ENCODE data around the gene ANKRD12.
"Not testable (repeated sequence)": the region's sequence is repeated elsewhere in the genome, so short reads cannot be mapped to it uniquely, and the experiment has no call there.

Gene ANKRD12

DNA sequence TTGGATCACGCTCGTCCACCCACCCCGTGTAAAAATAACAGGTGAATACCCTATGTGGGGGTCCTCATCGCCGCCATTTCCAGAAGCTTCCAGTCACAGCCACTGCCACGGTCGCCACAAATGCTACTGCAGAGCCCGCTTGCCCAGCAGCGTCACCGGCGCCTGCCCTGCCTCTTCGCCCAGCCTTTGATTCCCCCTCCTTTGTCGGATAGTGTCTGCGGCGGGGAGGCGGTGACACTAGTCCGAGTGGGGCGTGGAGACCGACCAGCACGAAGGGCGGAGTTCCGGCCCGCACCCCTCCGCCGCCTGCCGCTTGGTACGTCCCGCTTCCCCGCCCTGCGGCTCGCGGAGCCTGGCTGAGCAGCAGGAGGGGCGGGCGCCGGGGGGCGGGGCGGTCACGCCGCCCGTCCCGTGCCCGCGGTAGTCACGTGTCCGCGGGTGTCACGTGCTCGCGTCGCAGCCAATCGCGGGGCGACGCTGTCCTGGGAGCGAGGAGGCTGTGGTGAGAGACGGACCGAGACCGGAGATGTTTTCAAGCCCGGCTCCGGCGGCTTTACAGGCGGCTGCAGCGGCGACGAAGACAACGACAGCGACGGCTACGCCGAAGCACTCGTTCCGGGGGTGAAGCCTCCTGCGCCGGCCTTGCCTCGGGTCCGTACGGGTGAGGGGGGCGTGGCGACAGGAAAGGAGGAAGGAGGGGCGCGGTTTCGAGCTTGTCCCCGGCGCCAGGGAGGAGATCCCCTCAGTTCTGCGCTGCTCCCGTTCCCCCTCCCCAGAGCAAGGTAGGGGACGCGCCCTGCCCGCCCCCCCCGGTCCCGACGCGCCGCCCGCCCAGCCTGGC lies at the start of gene ANKRD12:
Gene ANKRD12, plus strand, starts transcription at position 467 of the 841 bp plus-strand sequence. CDS start 45,652 bp downstream, outside the sequence.
- DNase-seq (ENCODE audit: low read depth, low spot score), result peak; percentile 98

DNA sequence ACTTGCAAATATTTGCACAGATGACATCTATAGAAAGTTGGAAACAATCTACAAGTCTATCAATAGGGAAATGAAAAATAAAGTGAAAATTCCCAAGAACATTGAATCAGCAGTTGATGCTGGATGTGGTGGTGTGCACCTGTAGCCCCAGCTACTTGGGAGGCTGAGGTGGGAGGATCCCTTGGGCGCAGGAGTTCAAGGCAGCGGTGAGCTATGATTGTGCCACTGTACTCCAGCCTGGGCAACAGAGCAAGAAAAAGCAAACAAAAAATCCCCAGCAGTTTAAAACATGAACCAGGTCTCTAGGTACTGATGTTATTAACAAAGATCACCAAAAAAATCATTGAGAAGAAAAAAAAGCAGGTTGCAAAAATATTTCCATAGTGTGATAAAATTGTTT lies 49.4 kb upstream of the ANKRD12 start:
- no peak for DNase-seq (ENCODE audit: low read depth, low spot score)

DNA sequence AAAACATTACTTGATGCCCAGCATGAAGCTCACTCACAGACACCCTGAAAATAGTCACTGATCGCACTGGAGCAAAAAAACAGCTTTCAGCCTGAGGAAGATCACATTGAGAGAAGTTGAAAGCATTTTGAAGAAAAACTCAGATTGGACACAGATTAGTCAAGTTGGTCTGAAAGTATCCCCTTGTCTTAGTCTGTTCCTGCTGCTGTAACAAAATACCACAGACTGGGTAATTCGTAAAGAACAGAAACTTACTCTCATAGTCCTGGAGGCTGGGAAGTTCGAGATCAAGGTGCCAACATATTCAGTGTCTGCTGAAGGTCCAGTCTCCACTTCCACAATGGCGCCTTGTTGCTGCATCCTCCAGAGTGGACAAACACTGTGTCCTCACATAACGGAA lies 48.3 kb upstream of the ANKRD12 start:
- DNase-seq (ENCODE audit: low read depth, low spot score), result no peak

DNA sequence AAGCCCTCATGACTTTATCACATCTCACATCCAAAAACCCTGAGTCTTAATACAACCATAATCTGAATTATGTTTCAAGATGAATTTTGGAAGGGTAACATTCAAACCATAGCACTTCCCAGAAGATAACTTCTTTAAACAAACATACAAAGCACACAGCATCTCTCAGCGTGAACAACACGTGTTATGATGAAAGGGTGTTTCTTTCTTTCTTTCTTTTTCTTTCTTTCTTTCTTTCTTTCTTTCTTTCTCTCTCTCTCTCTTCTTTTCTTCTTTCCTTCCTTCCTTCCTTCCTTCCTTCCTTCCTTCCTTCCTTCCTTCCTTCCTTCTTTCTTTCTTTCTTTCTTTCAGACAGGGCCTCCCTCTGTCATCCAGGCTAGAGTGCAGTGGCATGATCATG lies 47.9 kb upstream of the ANKRD12 start:
- DNase-seq (ENCODE audit: low read depth, low spot score), result not testable (repeated sequence)

DNA sequence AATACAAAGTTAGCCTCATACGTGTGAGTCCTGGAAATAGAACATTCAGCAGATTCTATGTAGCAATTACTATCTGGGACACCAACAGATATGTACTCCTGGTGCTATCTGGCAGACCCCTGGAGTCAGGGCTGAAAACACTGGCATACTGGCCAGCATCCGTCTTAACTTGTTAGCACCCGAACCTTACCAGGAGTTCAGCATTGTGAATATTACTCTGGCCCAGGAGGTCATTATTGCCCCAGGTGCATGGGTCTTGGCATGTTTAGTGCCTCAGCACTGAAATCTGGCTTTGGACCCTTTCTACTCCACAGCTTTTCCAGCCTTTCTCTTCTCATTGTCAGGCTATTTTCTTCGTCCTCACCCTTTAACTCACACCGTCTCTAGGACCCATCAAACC lies 46.0 kb upstream of the ANKRD12 start:
- no peak for DNase-seq (ENCODE audit: low read depth, low spot score)

DNA sequence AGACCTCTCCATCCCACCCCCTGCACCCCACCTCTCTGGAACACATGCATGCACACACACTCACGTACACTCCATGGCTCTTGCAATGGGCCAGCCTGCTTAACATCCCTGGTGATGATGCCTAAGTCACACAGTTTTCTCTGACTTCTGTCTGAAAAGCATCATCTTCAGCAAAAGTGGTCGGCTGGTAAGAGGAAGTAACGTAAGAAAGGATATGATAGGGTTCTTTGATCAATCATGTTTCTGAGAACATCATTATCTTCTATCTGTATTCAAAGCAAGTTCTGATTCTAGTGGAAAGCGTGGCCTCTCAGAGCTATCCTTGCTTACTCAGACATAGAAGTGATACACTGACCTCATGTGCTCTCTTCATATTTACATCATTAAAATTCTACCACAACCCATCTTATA lies 45.5 kb upstream of the ANKRD12 start:
- no peak for DNase-seq (ENCODE audit: low read depth, low spot score)

DNA sequence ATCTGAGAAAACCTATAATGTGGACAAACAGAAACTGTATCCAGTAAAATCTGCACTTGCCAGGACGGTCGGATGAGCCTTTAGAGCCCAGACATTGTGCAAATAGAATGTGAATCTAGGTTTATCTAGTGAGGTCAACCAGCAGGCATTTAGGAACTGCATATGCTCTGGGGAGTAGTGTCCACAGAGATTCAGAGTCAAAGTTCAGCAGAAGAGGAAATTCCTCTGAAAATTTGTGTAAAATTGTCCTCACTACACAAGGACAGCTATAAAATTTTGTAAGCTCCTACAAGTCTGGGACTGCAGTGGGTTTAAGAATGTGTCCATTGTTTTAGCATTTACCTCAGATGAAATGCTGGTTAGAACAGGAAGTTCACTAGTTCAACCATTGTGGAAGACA lies 43.9 kb upstream of the ANKRD12 start:
- no peak for DNase-seq (ENCODE audit: low read depth, low spot score)

DNA sequence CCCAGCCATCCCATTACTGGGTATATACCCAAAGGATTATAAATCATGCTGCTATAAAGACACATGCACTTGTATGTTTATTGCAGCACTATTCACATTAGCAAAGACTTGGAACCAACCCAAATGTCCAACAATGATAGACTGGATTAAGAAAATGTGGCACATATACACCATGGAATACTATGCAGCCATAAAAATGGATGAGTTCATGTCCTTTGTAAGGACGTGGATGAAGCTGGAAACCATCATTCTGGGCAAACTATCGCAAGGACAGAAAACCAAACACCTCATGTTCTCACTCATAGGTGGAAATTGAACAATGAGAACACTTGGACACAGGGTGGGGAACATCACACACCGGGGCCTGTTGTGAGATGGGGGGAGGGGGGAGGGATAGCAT lies 43.5 kb upstream of the ANKRD12 start:
- DNase-seq (ENCODE audit: low read depth, low spot score), result not testable (repeated sequence)

DNA sequence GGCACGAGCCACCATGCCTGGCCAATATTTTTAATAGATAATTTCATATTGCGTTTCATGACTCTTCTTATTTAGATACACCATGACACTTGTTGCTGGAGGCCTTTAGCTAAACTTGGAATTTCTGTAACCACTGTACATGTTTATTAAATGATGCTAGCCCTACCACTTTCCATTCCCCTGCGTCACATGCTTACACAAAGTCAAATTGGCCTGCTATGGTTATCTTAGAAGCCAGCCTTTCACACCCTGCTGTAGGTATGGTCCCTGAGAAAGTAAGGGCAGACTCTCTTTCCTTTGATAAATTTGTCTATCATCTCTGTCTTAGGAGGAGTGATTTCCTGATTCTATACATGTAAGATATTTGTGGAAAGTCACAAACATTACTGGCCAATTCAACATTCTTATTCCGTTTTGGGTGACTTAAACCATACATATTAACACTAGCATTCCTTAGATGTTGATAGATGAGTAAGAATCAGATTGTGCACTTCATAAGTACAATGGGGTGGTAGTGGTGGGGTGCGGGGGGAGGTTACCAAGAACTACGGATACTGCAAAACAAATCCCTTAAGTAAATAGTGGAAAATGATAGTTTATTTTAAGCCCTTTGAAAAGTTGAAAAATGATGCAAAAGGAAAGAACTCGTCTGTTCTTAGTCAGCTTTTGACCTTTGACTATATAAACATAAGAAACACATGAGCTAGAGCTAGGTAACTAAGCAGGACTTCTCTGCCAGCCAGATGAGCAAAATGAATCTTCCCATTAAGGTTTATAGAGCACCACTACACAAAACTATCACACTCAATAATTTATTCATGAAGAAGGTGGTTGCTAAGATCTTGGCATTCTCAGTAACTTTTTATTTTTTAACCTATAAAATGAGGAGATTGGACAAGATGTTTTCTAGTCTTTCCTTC lies 42.0 kb upstream of the ANKRD12 start:
- no peak for DNase-seq (ENCODE audit: low read depth, low spot score)

DNA sequence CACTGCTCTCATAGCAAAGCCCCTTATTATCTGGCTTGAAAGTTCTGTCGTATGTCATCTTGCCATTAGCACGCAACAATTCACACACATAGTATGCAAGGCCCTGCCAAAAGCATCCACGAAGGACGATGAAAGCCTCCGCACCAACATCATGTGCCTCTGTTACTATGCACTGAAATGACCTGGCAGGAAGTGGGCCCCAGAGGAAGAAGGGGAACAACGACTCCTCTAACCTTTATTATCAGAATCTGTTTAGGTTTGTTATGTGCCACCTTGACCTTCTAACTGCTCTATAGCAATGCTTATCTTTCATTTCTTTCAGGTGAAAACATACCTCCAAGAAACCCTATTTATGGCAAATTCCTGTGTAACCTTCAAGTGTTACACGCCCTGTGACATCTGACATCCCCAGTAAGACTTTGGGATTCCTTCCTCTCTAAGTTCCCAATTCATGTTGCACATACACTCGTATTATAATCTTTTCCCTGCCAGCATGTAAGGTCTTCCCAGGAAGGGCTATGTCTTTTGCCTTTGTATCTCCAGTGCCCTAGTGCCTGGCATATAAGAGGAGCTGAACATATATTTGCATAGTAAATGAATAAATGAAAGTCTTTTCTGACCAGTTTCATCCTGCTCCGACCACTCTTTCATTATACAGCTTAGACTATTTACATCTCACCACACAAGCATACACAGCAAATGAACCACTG lies 41.1 kb upstream of the ANKRD12 start:
- no peak for DNase-seq (ENCODE audit: low read depth, low spot score)

DNA sequence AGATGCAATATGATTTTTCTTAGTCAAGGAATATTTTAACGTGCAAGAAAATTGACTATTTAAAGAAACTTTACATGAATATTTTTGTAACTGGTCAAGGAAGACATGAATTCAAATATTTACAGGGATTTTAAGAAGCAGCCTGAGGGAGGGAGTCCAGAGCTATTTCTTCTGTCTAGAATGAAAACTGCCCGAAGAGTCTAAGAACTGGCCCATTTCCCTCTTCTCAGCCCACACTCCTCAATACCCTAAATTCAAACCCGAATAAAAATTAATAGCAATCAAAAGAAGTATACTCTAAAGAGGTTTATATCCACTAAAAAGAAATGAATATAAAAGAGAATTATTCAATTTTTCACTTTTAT lies 40.6 kb upstream of the ANKRD12 start:
- no peak for DNase-seq (ENCODE audit: low read depth, low spot score)

DNA sequence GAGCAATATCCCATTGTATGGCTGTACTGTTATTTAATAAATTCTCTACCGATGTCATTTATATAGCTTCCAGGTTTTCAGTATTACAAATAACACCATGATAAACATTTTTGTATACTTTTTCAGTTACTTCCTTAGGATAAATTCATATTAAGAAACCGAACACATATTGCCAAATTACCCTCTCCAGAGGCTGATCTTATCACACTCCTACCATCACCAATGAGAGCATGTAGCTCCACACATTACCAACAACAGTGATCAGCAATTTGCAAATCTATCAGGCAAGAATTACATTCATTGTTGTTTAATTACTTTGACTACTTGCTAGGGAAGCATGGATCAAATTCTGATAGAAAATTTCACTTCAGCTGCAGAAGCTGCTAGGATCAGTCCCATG lies 39.9 kb upstream of the ANKRD12 start:
- no peak for DNase-seq (ENCODE audit: low read depth, low spot score)

DNA sequence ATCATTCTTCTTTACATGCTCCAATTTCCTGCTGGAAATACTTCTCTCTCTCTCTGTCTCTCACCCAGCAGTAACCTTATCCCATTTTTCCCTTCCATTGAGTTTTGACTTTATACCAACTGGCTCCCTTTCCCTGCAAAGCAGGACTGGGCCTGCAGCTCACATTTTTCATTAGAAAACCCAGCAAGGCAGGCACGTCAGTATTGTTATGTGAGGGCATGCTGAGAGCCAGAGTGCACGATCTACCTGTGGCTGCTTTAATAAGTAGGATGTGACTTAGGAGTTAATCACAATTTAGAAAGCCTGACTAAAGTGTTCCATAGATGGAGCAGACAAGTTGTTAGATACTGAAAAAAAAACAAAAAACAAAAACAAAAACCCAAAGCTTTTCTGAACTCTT lies 39.2 kb upstream of the ANKRD12 start:
- no peak for DNase-seq (ENCODE audit: low read depth, low spot score)

DNA sequence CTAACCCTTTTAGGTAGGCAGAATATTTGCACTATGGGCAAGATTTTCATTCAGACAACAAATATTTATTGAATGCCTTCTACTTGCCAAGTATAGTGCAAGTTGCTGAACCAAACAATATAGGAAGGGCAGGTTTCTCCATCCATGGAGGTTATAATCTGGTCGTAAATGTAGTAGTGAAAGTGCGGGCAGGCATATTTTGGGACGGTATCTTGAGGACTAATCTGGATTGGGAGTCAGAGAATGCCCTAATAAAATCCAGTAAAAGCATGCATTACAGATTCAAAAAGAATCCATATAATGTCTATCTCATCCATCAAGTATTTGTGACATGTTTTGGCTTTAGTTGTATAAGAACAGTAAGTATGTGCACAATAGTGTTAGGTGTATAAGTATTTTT lies 35.8 kb upstream of the ANKRD12 start:
- DNase-seq (ENCODE audit: low read depth, low spot score), result no peak

DNA sequence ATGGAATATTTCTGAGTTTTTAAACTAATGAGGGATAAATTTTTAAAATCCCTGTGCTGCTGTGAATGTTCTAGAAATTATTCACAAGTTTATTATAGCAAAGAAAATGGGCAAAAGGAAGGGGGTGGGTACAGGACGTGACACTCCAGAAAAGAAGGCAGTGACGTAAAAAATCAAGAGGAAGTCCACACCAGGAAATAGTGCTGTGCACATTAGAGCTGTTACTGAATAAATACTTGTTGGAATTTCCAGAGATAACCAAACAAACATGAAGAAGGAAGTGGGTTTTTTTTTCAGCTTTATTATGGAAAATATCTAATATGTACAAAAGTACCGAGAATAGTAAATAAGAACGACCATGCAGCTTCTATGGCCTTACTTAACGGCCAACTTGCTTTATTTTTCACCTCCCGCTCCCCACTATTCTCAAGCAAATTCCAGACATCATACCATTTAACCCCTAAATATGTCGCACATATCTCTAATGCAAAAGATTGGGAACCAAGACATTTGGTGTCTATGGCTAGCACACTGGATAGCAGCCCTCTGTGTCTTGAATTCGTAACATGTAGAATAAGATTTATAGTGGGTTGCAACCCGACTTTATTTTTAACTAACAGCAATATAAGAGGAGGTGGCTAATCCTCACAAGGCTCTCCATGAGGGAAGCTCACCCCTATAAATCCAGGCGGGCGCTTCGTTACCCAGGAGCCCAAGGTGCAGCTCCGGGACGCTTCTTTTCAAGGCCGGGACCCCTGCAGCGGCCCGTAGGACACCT lies 34.7 kb upstream of the ANKRD12 start:
- no peak for DNase-seq (ENCODE audit: low read depth, low spot score)

DNA sequence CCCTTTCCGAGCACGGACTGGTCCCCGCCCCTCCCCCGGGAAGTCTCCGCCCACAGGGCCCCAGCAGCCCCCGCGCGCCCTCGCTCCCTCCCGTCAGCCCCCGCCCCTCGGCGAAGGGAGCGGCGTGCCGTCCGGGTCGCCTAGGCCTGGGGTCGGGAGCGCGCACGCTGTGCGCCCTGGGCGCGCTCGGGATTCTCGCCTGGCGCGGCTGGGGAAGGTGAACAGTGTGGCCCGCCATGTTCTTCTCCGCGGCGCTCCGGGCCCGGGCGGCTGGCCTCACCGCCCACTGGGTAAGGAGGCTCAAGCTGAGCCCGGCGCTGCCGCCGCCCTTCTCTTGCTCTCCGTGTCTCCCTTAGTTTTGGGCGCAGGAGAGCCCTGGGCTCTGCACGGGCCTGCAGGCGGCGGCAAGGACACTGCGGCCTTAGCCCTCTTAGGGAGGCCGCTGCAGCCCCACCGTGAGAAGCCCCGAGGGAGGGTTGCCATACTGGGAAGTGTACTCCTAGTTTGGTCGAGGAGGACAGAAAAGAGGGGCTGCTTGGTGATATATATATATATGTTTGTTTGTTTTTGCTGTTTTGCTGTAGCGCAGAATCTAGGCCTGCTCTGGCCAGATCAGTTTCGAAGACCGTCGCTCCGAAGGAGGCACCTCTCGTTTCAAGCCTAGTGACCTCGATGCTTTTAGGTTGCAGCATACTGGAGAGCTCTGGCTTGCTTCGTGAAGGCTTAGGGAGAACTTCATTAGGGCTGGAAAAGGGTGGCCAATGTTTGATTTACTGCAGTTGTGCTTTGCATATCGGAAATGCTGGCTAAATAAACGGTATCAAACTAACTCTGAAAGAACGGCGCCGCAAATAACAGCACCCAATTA lies 33.8 kb upstream of the ANKRD12 start, which contains the start of gene NDUFV2:
Gene NDUFV2, plus strand, starts transcription at position 192 of the 868 bp plus-strand sequence. Its CDS starts 45 bp downstream, at position 237.
- DNase-seq (ENCODE audit: low read depth, low spot score), result peak; percentile 94

DNA sequence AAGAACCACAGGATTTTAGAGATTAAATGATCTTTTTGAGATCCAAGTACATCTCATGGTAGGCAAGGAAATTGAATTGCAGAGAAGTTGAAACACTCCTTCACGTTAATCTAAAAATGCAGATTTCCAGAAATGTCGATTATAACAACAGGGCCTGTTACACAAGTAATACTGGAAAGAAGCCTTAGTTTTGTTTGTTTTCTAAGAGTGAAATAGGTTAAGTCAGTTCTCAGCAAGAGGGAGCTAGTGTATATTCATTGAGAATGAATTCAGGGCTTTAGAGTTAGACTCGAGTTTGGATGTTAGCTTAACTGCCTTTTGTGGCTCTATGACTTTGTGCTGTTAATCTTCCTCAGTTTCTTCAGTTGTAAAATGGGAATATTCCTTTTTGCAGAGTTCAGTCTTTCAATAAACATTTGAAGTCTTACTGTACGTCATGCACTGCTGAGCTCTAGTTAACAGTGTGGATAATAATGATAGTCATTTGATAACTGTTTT lies 33.2 kb upstream of the ANKRD12 start:
- DNase-seq (ENCODE audit: low read depth, low spot score), result no peak

DNA sequence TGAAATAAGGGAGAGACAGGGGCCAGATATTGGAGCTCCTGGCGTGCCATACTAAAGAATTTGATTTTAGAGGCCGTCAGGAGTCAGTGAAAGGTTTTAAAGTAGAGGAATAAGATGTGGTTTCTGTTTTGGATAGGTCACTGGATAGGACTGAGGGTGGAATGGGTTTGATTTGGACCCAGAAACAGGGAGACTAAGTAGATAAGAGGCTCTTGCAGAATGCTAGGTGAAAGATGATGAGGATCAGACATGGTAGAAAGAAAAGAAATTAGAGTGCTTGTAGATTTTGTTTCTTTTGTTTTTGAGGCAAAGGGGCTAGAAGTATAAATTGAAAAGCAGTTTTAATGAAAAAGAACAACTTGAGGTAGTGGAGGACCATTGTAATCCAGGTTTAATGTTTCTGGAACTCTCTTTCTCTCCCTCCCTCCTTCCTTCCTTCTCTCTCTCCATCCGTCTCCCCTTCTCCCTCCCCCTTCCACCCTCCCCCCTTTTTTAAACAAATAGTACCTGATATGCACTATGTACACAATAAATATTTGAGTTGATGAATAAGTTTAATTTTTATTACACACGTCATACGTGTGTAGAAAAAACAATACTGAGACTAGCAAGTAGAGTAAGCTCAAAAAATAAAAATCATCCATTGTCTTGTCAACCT lies 32.2 kb upstream of the ANKRD12 start:
- no peak for DNase-seq (ENCODE audit: low read depth, low spot score)

DNA sequence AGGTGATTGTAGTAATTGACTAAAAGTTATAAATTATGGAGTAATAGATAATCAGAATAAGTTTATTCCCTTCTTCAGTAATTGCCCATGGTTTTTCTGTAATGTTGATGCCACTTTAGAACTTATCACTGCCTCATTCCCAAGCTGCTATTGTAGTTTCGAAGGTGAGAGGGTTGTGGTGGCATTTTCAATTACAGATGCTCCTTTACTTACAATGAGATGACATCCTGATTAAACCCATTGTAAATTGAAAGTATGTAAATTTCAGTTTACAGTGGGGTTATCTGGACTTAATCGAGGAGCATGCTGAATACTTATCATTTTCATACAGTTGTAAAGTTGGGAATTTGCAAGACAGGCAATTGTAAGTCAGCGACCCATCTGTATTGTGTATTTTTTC lies 31.2 kb upstream of the ANKRD12 start:
- DNase-seq (ENCODE audit: low read depth, low spot score), result no peak

All from ELF-1 (cell line).